A673 (cell line): ENCODE measurements around the gene DDI2. TPM values are rescaled to one million over a fixed set of nuclear protein-coding genes. Genes with fewer than 3 reads are reported as not detected.

ENCODE experiments used
- BruUV-seq: library from RNA; stranded (reverse); fragments of 400-500 nt; replicated peaks from 2 replicates; lab custom pipeline; 2021; lab: Mats Ljungman, UMichigan
- CTCF ChIA-PET: fragments of 300-600 bp; sonication (Branson Sonifier 250); formaldehyde crosslinking; loops from one replicate; lab custom pipeline; 2022; ENCODE audit warnings: antibody characterized with exemption; lab: Charles Lee
- POLR2A ChIA-PET: fragments of 300-600 bp; sonication (Branson Sonifier 250); formaldehyde crosslinking; loops from one replicate; lab custom pipeline; 2022; ENCODE audit warnings: antibody characterized with exemption; ENCODE audit not compliant: low non-redundant PET; lab: Charles Lee
- DNase-seq: peaks from one replicate; pipeline ENCODE4 v3.0.0-alpha.2; 2015; ENCODE audit warnings: low spot score
- H3K27ac ChIP-seq: fragments of 200-600 bp; sonication (generic); 2 replicates; pipeline ENCODE4 v1.5.1; 2016; ENCODE audit warnings: mixed run types, low read depth, mild to moderate bottlenecking, mixed read lengths, antibody characterized with exemption, low read length; ENCODE audit not compliant: poor library complexity, severe bottlenecking
- H3K27me3 ChIP-seq: fragments of 200-600 bp; sonication (generic); replicated peaks from 2 replicates; pipeline ENCODE4 v1.6.1; 2017; ENCODE audit warnings: mixed run types, low read depth, mild to moderate bottlenecking, mixed read lengths, antibody characterized with exemption, low read length; ENCODE audit not compliant: insufficient read depth, poor library complexity
- H3K36me3 ChIP-seq: fragments of 200-600 bp; sonication (generic); 2 replicates; pipeline ENCODE4 v1.6.1; 2016; ENCODE audit warnings: mixed run types, mild to moderate bottlenecking, mixed read lengths, antibody characterized with exemption, low read length; ENCODE audit not compliant: insufficient read depth, poor library complexity, severe bottlenecking
- H3K4me1 ChIP-seq: fragments of 200-600 bp; sonication (generic); 2 replicates; pipeline ENCODE4 v1.6.1; 2017; ENCODE audit warnings: mixed run types, mild to moderate bottlenecking, mixed read lengths, antibody characterized with exemption, low read length; ENCODE audit not compliant: insufficient read depth, poor library complexity, severe bottlenecking
- H3K4me3 ChIP-seq: fragments of 200-600 bp; sonication (generic); 2 replicates; pipeline ENCODE4 v1.5.1; 2016; ENCODE audit warnings: low read depth, mixed run types, mild to moderate bottlenecking, mixed read lengths, low read length; ENCODE audit not compliant: poor library complexity, severe bottlenecking
- H3K9me3 ChIP-seq: fragments of 200-600 bp; sonication (generic); 2 replicates; pipeline ENCODE4 v1.6.1; 2016; ENCODE audit warnings: mixed run types, low read depth, mild to moderate bottlenecking, mixed read lengths, antibody characterized with exemption, low read length; ENCODE audit not compliant: poor library complexity, severe bottlenecking
- CTCF ChIP-seq: fragments of 300-800, 200-600 bp; sonication (generic); conservative IDR thresholded peaks from 2 replicates; pipeline ENCODE4 v1.5.1; 2017; ENCODE audit warnings: low read depth, mild to moderate bottlenecking, antibody characterized with exemption, low read length, moderate library complexity, mixed read lengths
- EZH2 ChIP-seq: fragments of 200-600 bp; sonication (generic); IDR thresholded peaks from 2 replicates; pipeline ENCODE4 v1.6.1; 2017; ENCODE audit warnings: borderline replicate concordance, low read depth, mild to moderate bottlenecking, mixed read lengths, antibody characterized with exemption, low read length; ENCODE audit not compliant: poor library complexity, severe bottlenecking
- intact Hi-C: fragments of 100-400 bp; cut with micrococcal nuclease; formaldehyde crosslinking; loops from one replicate; pipeline ENCODE4 v1.10.0; 2022; ENCODE audit not compliant: unreplicated experiment
- total RNA-seq: library from RNA; stranded (reverse); gene quantifications from 2 replicates; pipeline ENCODE4 v1.2.3, GENCODE V29; 2021

The DDI2 gene
- total RNA-seq, 1 experiment from 2014 or later = 41.3 TPM

GRCh38 chr1:15620155-15620545, 2.9 kb downstream of the DDI2 start:
- no TSS peak for BruUV-seq
- TF ChIP-seq EZH2 = no peak
- TF ChIP-seq CTCF = no peak
- ChIA-PET POLR2A (no interaction called here), CTCF (no interaction called here)
- Histone ChIP-seq H3K4me1 (peaks cover 13% of the 10 kb centered on the region), H3K27ac (no peak overlapping the region), H3K9me3 (no peaks in the 10 kb centered on the region), H3K4me3 (no peak overlapping the region), H3K36me3 (no peaks in the 10 kb centered on the region), H3K27me3 (no peaks in the 10 kb centered on the region)
- intact Hi-C loops = no loop called here
- no peak for DNase-seq

- no peak for DNase-seq
- TF ChIP-seq EZH2 (no peak), CTCF (no peak)
- BruUV-seq = no TSS peak
- Histone ChIP-seq H3K4me3 (no peak overlapping the region), H3K27me3 (no peaks in the 10 kb centered on the region), H3K4me1 (peaks cover 13% of the 10 kb centered on the region), H3K9me3 (no peaks in the 10 kb centered on the region), H3K27ac (no peak overlapping the region), H3K36me3 (no peaks in the 10 kb centered on the region)
- ChIA-PET CTCF (interaction anchor here (0.7 kb wide), 1 partner anchor 85 kb away, joined by 6 read pairs; no protein-coding TSS in a partner anchor), POLR2A (no interaction called here)
- intact Hi-C loops = no loop called here
Measured at GRCh38 chr1:15620902-15621682, 3.8 kb downstream of the DDI2 start.

GRCh38 chr1:15621975-15622374, 4.7 kb downstream of the DDI2 start:
- BruUV-seq = no TSS peak

More at GRCh38 chr1:15621975-15622374, 4.7 kb downstream of the DDI2 start:
- Histone ChIP-seq H3K4me3 (no peak overlapping the region), H3K4me1 (peaks cover 10% of the 10 kb centered on the region), H3K36me3 (peaks cover 7% of the 10 kb centered on the region), H3K27ac (peak overlapping the region; percentile 5), H3K27me3 (no peaks in the 10 kb centered on the region), H3K9me3 (no peaks in the 10 kb centered on the region)
- DNase-seq = no peak
- TF ChIP-seq CTCF = no peak
- no peak for TF ChIP-seq EZH2
- POLR2A ChIA-PET = interaction anchor here (0.5 kb wide), 1 partner anchor 13 kb away, joined by 5 read pairs; no protein-coding TSS in a partner anchor
- intact Hi-C loops = no loop called here
- CTCF ChIA-PET = interaction anchor here (0.7 kb wide), 1 partner anchor 85 kb away, joined by 6 read pairs; no protein-coding TSS in a partner anchor
